RWPE2 (cell line): Measurements from ENCODE around the gene BIRC7.
A peak's percentile ranks its signal among the peaks of the same experiment; 100 is the strongest.

Experiments
- ATAC-seq: fragments of 200-7000 bp; cut with Tn5 transposase; 3 replicates; pipeline ENCODE4 v1.9.1; 2021; ENCODE audit warnings: low read depth
- DNase-seq: peaks from one replicate; pipeline ENCODE4 v3.0.0-alpha.2; 2020; ENCODE audit warnings: low spot score
- H3K27ac ChIP-seq: fragments of 450-650 bp; 2 replicates; pipeline ENCODE4 v1.5.1; 2017; ENCODE audit warnings: mild to moderate bottlenecking; ENCODE audit not compliant: poor library complexity, severe bottlenecking
- H3K27me3 ChIP-seq: fragments of 250-450 bp; sonication (Bioruptor Pico); 2 replicates; pipeline ENCODE4 v1.5.1; 2021; ENCODE audit warnings: mild to moderate bottlenecking, moderate library complexity; ENCODE audit not compliant: insufficient read depth, poor library complexity, severe bottlenecking
- H3K36me3 ChIP-seq: fragments of 250-450 bp; sonication (Bioruptor Pico); 2 replicates; pipeline ENCODE4 v1.5.1; 2020; ENCODE audit warnings: low read depth, mild to moderate bottlenecking, moderate library complexity
- H3K4me1 ChIP-seq: fragments of 250-450 bp; sonication (Bioruptor Pico); 2 replicates; pipeline ENCODE4 v1.5.1; 2021; ENCODE audit warnings: mild to moderate bottlenecking, moderate library complexity; ENCODE audit not compliant: insufficient read depth, poor library complexity, severe bottlenecking
- H3K4me3 ChIP-seq: fragments of 250-450 bp; sonication (Bioruptor Pico); 2 replicates; pipeline ENCODE4 v1.5.1; 2021; ENCODE audit warnings: mild to moderate bottlenecking, moderate library complexity; ENCODE audit not compliant: severe bottlenecking
- H3K9me3 ChIP-seq: fragments of 250-450 bp; sonication (Bioruptor Pico); 2 replicates; pipeline ENCODE4 v1.5.1; 2021; ENCODE audit warnings: mild to moderate bottlenecking, moderate library complexity; ENCODE audit not compliant: severe bottlenecking
- CTCF ChIP-seq: fragments of 450-650 bp; IDR thresholded peaks from one replicate; pipeline ENCODE4 v1.5.1; 2017; ENCODE audit warnings: mild to moderate bottlenecking, moderate library complexity; ENCODE audit not compliant: poor library complexity, severe bottlenecking

Gene BIRC7

GRCh38 chr20:63204362-63204761, 31.3 kb upstream of the BIRC7 start:
- DNase-seq (peak; percentile 72), ATAC-seq (no peak)
- Histone ChIP-seq H3K4me1 (peaks cover 6% of the 10 kb centered on the region), H3K27me3 (no peaks in the 10 kb centered on the region), H3K27ac (no peak overlapping the region), H3K36me3 (peaks cover 99% of the 10 kb centered on the region), H3K4me3 (no peak overlapping the region), H3K9me3 (no peaks in the 10 kb centered on the region)
- no peak for TF ChIP-seq CTCF

GRCh38 chr20:63205896-63206295, 29.8 kb upstream of the BIRC7 start:
- Histone ChIP-seq H3K27ac (no peak overlapping the region), H3K27me3 (no peaks in the 10 kb centered on the region), H3K36me3 (peaks cover 100% of the 10 kb centered on the region), H3K4me1 (peaks cover 19% of the 10 kb centered on the region), H3K9me3 (no peaks in the 10 kb centered on the region), H3K4me3 (no peak overlapping the region)
- ATAC-seq (no peak), DNase-seq (peak; percentile 83)
- TF ChIP-seq CTCF: no peak

GRCh38 chr20:63206878-63207277, 28.8 kb upstream of the BIRC7 start:
- ATAC-seq: peak; percentile 77
- peak; percentile 86 for DNase-seq
- TF ChIP-seq CTCF: no peak

GRCh38 chr20:63208346-63208909, 27.3 kb upstream of the BIRC7 start:
- H3K4me3 ChIP-seq: no peak overlapping the region
- H3K4me1 ChIP-seq: peaks cover 39% of the 10 kb centered on the region
- no peaks in the 10 kb centered on the region for H3K27me3 ChIP-seq
- ATAC-seq: no peak
- no peaks in the 10 kb centered on the region for H3K9me3 ChIP-seq
- H3K36me3 ChIP-seq: peaks cover 100% of the 10 kb centered on the region
- TF ChIP-seq CTCF: no peak
- DNase-seq: no peak
- no peak overlapping the region for H3K27ac ChIP-seq

More at GRCh38 chr20:63206878-63207277, 28.8 kb upstream of the BIRC7 start:
- H3K4me3 ChIP-seq: no peak overlapping the region
- H3K36me3 ChIP-seq: peaks cover 100% of the 10 kb centered on the region
- H3K27ac ChIP-seq: peak overlapping the region; percentile 3
- no peaks in the 10 kb centered on the region for H3K27me3 ChIP-seq
- no peaks in the 10 kb centered on the region for H3K9me3 ChIP-seq
- peaks cover 27% of the 10 kb centered on the region for H3K4me1 ChIP-seq

- TF ChIP-seq CTCF: no peak
- Histone ChIP-seq H3K4me3 (no peak overlapping the region), H3K4me1 (peaks cover 54% of the 10 kb centered on the region), H3K27ac (peak overlapping the region; percentile 41), H3K36me3 (peaks cover 100% of the 10 kb centered on the region), H3K27me3 (no peaks in the 10 kb centered on the region), H3K9me3 (no peaks in the 10 kb centered on the region)
- DNase-seq: peak; percentile 84
- ATAC-seq: peak; percentile 57
These were observed 25.6 kb upstream of the BIRC7 start for GRCh38 chr20:63210011-63210605.
